GM23338 (cell line): ENCODE results near the gene BAD. TPM values are rescaled to one million over a fixed set of nuclear protein-coding genes. Genes with fewer than 3 reads are reported as not detected.

Experiments
- ATAC-seq: fragments of 200-7000 bp; cut with Tn5 transposase; 3 replicates; pipeline ENCODE4 v1.9.1; 2020
- DNase-seq: peaks from one replicate; pipeline ENCODE4 v3.0.0-alpha.2; 2015; ENCODE audit warnings: low spot score
- H2AFZ ChIP-seq: fragments of 200-600 bp; sonication (generic); 2 replicates; pipeline ENCODE4 v1.8.0; 2016; ENCODE audit warnings: antibody characterized with exemption, mild to moderate bottlenecking, moderate library complexity
- H3F3A ChIP-seq: fragments of 200-600 bp; sonication (generic); replicated peaks from 2 replicates; pipeline ENCODE4 v1.8.0; 2017; ENCODE audit warnings: antibody characterized with exemption, mixed run types, low read depth
- H3K27ac ChIP-seq: fragments of 200-600 bp; sonication (generic); 2 replicates; pipeline ENCODE4 v1.6.1; 2016; ENCODE audit warnings: low read depth
- H3K27me3 ChIP-seq: fragments of 200-600 bp; sonication (generic); 2 replicates; pipeline ENCODE4 v1.8.0; 2016; ENCODE audit warnings: mild to moderate bottlenecking, mixed run types, moderate library complexity; ENCODE audit not compliant: insufficient read depth
- H3K36me3 ChIP-seq: fragments of 200-600 bp; sonication (generic); 2 replicates; pipeline ENCODE4 v1.8.0; 2016; ENCODE audit warnings: mild to moderate bottlenecking; ENCODE audit not compliant: insufficient read depth
- H3K4me1 ChIP-seq: fragments of 200-600 bp; sonication (generic); 2 replicates; pipeline ENCODE4 v1.8.0; 2016; ENCODE audit warnings: mild to moderate bottlenecking, moderate library complexity; ENCODE audit not compliant: insufficient read depth
- H3K4me2 ChIP-seq: fragments of 200-600 bp; sonication (generic); 2 replicates; pipeline ENCODE4 v1.7.1; 2017; ENCODE audit warnings: mixed run types
- H3K4me3 ChIP-seq: fragments of 200-600 bp; sonication (generic); 2 replicates; pipeline ENCODE4 v1.6.1; 2016; ENCODE audit warnings: mixed run types
- H3K79me2 ChIP-seq: fragments of 200-600 bp; sonication (generic); replicated peaks from 2 replicates; pipeline ENCODE4 v1.8.0; 2017; ENCODE audit warnings: mild to moderate bottlenecking; ENCODE audit not compliant: insufficient read depth
- H3K9me2 ChIP-seq: fragments of 200-600 bp; sonication (generic); 2 replicates; pipeline ENCODE4 v1.8.0; 2017; ENCODE audit not compliant: insufficient read depth
- H4K20me1 ChIP-seq: fragments of 200-600 bp; sonication (generic); replicated peaks from 2 replicates; pipeline ENCODE4 v1.8.0; 2017; ENCODE audit warnings: mild to moderate bottlenecking; ENCODE audit not compliant: insufficient read depth
- H3K27ac Mint-ChIP-seq: 2 replicates; pipeline ENCODE4 v1.8.0; 2020; ENCODE audit warnings: inconsistent platforms, mild to moderate bottlenecking, moderate library complexity, mixed read lengths
- H3K27me3 Mint-ChIP-seq: 3 replicates; pipeline ENCODE4 v1.8.0; 2022; ENCODE audit warnings: low read depth, mild to moderate bottlenecking, moderate library complexity, mixed read lengths, inconsistent platforms; ENCODE audit not compliant: insufficient read depth, poor library complexity
- H3K36me3 Mint-ChIP-seq: 3 replicates; pipeline ENCODE4 v1.8.0; 2021; ENCODE audit warnings: low read depth, mild to moderate bottlenecking, inconsistent platforms, moderate library complexity, mixed read lengths
- H3K4me1 Mint-ChIP-seq: 3 replicates; pipeline ENCODE4 v1.8.0; 2020; ENCODE audit warnings: mild to moderate bottlenecking, inconsistent platforms, mixed read lengths
- H3K4me3 Mint-ChIP-seq: 3 replicates; pipeline ENCODE4 v1.8.0; 2021; ENCODE audit warnings: moderate library complexity, mild to moderate bottlenecking, inconsistent platforms, mixed read lengths
- H3K9me3 Mint-ChIP-seq: 3 replicates; pipeline ENCODE4 v1.8.0; 2020; ENCODE audit warnings: moderate library complexity, mild to moderate bottlenecking, inconsistent platforms, mixed read lengths
- CREB1 ChIP-seq: fragments of 250-450 bp; sonication (Bioruptor Pico); IDR thresholded peaks from 2 replicates; pipeline ENCODE4 v1.5.0; 2020; ENCODE audit warnings: low read depth, mild to moderate bottlenecking, moderate library complexity
- CTCF ChIP-seq, 2 experiments: fragments of 200-600 bp in 1 of 2; sonication (generic) in 1 of 2; conservative IDR thresholded peaks; 2 replicates each; pipeline versions ENCODE4 v1.5.1 to v1.6.1; 2016 to 2017; ENCODE audit warnings: antibody characterized with exemption in 2 of 2, low read depth in 2 of 2, mild to moderate bottlenecking in 2 of 2, moderate library complexity in 1 of 2
- ETS1 ChIP-seq: IDR thresholded peaks from 2 replicates; pipeline ENCODE4 v1.6.1; 2016; ENCODE audit warnings: antibody characterized with exemption
- EZH2 ChIP-seq: fragments of 200-600 bp; sonication (generic); IDR thresholded peaks from one replicate; pipeline ENCODE4 v1.8.0; 2017; ENCODE audit warnings: antibody characterized with exemption, mild to moderate bottlenecking, low read depth; ENCODE audit not compliant: unreplicated experiment
- NANOG ChIP-seq: IDR thresholded peaks from 2 replicates; pipeline ENCODE4 v1.6.1; 2016; ENCODE audit warnings: antibody characterized with exemption, borderline replicate concordance
- POLR2AphosphoS5 ChIP-seq: IDR thresholded peaks from 2 replicates; pipeline ENCODE4 v1.6.1; 2016; ENCODE audit warnings: antibody characterized with exemption, low read depth
- REST ChIP-seq: IDR thresholded peaks from one replicate; pipeline ENCODE4 v1.6.1; 2018; ENCODE audit warnings: antibody characterized with exemption; ENCODE audit not compliant: unreplicated experiment
- STAT1 ChIP-seq: IDR thresholded peaks from one replicate; pipeline ENCODE4 v1.6.1; 2016; ENCODE audit warnings: antibody characterized with exemption; ENCODE audit not compliant: unreplicated experiment
- ZNF114 ChIP-seq: fragments of 250-450 bp; sonication (Bioruptor Pico); IDR thresholded peaks from 2 replicates; pipeline ENCODE4 v1.5.0; 2020; ENCODE audit warnings: mild to moderate bottlenecking, moderate library complexity
- ZNF331 ChIP-seq: fragments of 250-450 bp; sonication (Bioruptor Pico); IDR thresholded peaks from 2 replicates; pipeline ENCODE4 v1.5.0; 2020; ENCODE audit warnings: low read depth, mild to moderate bottlenecking, moderate library complexity
- ZNF462 ChIP-seq: fragments of 250-450 bp; sonication (Bioruptor Pico); IDR thresholded peaks from 2 replicates; pipeline ENCODE4 v1.5.0; 2020; ENCODE audit warnings: mild to moderate bottlenecking, moderate library complexity
- polyA plus RNA-seq: library from polyadenylated mRNA; unstranded; fragments of >200 nt; fragmentation: Nextera tagmentation; extraction: Ambion mirVana; gene quantifications from 2 replicates; pipeline ENCODE4 v1.2.1, GENCODE V29; 2016
- total RNA-seq: library from RNA; depleted of rRNA; stranded (reverse); fragments of >200 nt; shearing (Covaris generic); gene quantifications from 2 replicates; pipeline ENCODE4 v1.2.3, GENCODE V29; 2014

Gene BAD
- total and polyA plus RNA-seq, 2 experiments from 2014 or later = 46.3 to 46.4 TPM

GRCh38 chr11:64220271-64220670 lies 64.2 kb downstream of the BAD start:
- no peaks in the 10 kb centered on the region; the same call in 1 of the 2 replicates for H3K4me1 ChIP-seq
- no peaks in the 10 kb centered on the region for H3K27me3 ChIP-seq
- TF ChIP-seq ZNF462 (CRISPR knock-in tag) (no peak), STAT1 (no peak), NANOG (no peak), CREB1 (CRISPR knock-in tag) (no peak), ETS1 (no peak), CTCF (conservative IDR thresholded peaks at IDR 0.05; ENCODE audit: low read depth in 2 of 2) (no peak), REST (no peak), EZH2 (no peak), POLR2AphosphoS5 (no peak), ZNF114 (CRISPR knock-in tag) (no peak), ZNF331 (CRISPR knock-in tag) (no peak)
- ATAC-seq = no peak
- H3F3A ChIP-seq = no peaks in the 10 kb centered on the region
- H4K20me1 ChIP-seq = no peaks in the 10 kb centered on the region
- no peak for DNase-seq
- H3K9me2 ChIP-seq = no peaks in the 10 kb centered on the region
- H3K79me2 ChIP-seq = no peaks in the 10 kb centered on the region
- no peaks in the 10 kb centered on the region for H3K9me3 Mint-ChIP-seq
- H3K27ac ChIP-seq = no peak overlapping the region
- H3K36me3 ChIP-seq = peaks cover 3% of the 10 kb centered on the region; the same call in 1 of the 2 replicates
- peaks cover 3% of the 10 kb centered on the region; the same call in 2 of the 3 replicates for H3K36me3 Mint-ChIP-seq
- H3K4me3 Mint-ChIP-seq = no peak overlapping the region
- peaks cover 5% of the 10 kb centered on the region for H3K27me3 Mint-ChIP-seq
- H3K4me2 ChIP-seq = no peak overlapping the region
- no peak overlapping the region for H3K27ac Mint-ChIP-seq
- H3K4me3 ChIP-seq = no peak overlapping the region
- H2AFZ ChIP-seq = no peak overlapping the region
- H3K4me1 Mint-ChIP-seq = peaks cover 8% of the 10 kb centered on the region; the same call in 2 of the 3 replicates
